ENCODE data around the gene LAMB4. TPM values are rescaled to one million over a fixed set of nuclear protein-coding genes. Genes with fewer than 3 reads are reported as not detected.

Gene LAMB4
- total RNA-seq, 4 donors from 2014 or later, result 2.0 to 17.3 (median 4.3) TPM; not detected in 1

DNA sequence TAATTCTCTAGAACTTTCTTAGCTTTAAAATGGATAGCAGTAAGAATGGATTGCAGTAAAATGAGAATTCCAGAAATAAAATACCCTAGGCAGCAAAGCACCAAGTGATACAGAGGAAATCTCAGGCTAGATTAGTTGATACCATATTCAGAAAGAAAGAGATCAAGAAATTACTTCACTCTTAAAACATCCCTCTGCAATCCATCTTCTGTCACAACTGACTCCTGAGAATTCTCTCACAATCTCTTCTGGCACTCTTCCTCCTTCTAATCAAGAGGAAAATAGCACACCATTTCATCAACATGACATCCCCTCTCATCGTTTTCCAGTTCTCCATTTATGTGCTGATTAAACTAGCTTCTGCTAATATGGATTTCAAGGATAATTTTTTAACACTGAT, 85.0 kb downstream of the LAMB4 start:
- Histone ChIP-seq H3K4me1 (no peaks in the 10 kb centered on the region), H3K27ac (no peak overlapping the region), H3K9me3 (no peaks in the 10 kb centered on the region), H3K4me3 (no peak overlapping the region), H3K27me3 (no peaks in the 10 kb centered on the region), H3K36me3 (no peaks in the 10 kb centered on the region)
- TF ChIP-seq, protein P1, sequence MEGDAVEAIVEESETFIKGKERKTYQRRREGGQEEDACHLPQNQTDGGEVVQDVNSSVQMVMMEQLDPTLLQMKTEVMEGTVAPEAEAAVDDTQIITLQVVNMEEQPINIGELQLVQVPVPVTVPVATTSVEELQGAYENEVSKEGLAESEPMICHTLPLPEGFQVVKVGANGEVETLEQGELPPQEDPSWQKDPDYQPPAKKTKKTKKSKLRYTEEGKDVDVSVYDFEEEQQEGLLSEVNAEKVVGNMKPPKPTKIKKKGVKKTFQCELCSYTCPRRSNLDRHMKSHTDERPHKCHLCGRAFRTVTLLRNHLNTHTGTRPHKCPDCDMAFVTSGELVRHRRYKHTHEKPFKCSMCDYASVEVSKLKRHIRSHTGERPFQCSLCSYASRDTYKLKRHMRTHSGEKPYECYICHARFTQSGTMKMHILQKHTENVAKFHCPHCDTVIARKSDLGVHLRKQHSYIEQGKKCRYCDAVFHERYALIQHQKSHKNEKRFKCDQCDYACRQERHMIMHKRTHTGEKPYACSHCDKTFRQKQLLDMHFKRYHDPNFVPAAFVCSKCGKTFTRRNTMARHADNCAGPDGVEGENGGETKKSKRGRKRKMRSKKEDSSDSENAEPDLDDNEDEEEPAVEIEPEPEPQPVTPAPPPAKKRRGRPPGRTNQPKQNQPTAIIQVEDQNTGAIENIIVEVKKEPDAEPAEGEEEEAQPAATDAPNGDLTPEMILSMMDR (IDR thresholded peaks at IDR 0.05), result no peak
- TF ChIP-seq POLR2A (IDR thresholded peaks at IDR 0.05), result no peak
- no peak for DNase-seq

DNA sequence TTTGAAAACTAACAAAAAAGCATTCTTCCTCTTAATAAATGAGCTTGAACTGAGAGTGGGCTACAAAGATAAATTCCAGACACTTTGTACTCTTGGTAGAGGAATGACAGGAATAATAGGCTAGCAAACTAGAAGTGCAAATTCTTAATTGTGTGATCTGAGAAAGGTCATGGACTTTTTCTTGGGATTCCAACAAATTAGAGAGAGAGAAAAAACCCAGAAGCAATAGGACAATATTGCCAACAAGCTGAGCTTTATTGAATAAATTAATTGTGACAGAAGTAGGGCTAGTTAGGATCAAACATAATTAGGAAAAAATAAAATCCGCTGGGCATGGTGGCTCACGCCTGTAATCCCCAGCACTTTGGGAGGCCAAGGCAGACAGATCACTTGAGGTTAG, 85.8 kb downstream of the LAMB4 start:
- H3K27me3 ChIP-seq, result no peaks in the 10 kb centered on the region
- H3K27ac ChIP-seq, result no peak overlapping the region
- TF ChIP-seq, protein P1 (IDR thresholded peaks at IDR 0.05), result no peak
- TF ChIP-seq POLR2A (IDR thresholded peaks at IDR 0.05), result no peak
- H3K36me3 ChIP-seq, result no peaks in the 10 kb centered on the region
- no peaks in the 10 kb centered on the region for H3K9me3 ChIP-seq
- H3K4me1 ChIP-seq, result no peaks in the 10 kb centered on the region
- no peak for DNase-seq
- H3K4me3 ChIP-seq, result no peak overlapping the region

DNA sequence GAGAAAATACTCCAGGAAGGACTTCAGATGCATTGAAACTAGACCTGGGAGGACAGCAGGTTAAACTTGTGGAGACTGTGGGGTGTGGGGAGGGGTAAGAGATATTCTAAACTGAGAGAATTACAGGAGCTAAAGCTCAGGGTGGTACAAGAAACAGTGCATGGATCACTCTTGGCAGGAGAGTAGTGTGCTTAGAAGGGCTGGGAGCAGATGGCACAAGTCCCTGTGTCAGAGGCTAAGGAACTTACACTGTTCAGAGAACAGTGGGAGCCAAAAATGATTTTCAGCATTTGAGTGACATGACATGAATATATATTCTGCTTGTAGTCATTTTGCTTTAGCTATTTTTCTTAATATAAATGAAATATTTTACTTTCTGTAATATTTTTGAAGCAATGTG, 91.2 kb downstream of the LAMB4 start:
- no peak for TF ChIP-seq POLR2A (IDR thresholded peaks at IDR 0.05)
- TF ChIP-seq, protein P1 (IDR thresholded peaks at IDR 0.05), result no peak
- no peaks in the 10 kb centered on the region for H3K9me3 ChIP-seq
- no peak for DNase-seq
- no peaks in the 10 kb centered on the region for H3K4me1 ChIP-seq
- H3K27me3 ChIP-seq, result no peaks in the 10 kb centered on the region
- H3K4me3 ChIP-seq, result no peak overlapping the region
- H3K27ac ChIP-seq, result no peak overlapping the region
- H3K36me3 ChIP-seq, result no peaks in the 10 kb centered on the region

DNA sequence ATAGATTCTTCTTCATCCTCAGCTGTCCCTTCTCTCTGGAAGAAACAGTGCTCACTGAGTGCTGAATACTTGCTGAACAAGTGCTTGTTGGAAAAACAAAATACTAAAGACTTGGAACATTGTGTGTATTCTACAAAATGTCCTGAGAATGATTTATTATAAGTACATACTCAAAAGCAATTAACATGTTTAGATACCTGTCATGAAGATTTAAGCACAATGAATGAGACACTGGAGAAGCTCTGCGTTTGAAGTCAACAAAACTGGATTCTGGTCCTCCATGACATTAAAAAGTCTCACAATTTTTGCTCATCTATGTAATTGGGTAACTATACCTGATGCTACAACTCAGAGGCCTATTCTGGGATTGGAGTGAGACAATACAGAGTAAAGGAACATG, 92.4 kb downstream of the LAMB4 start:
- no peak overlapping the region for H3K27ac ChIP-seq
- H3K9me3 ChIP-seq, result no peaks in the 10 kb centered on the region
- TF ChIP-seq POLR2A (IDR thresholded peaks at IDR 0.05), result no peak
- TF ChIP-seq, protein P1 (IDR thresholded peaks at IDR 0.05), result no peak
- no peaks in the 10 kb centered on the region for H3K27me3 ChIP-seq
- no peaks in the 10 kb centered on the region for H3K36me3 ChIP-seq
- H3K4me3 ChIP-seq, result no peak overlapping the region
- no peak for DNase-seq
- H3K4me1 ChIP-seq, result no peaks in the 10 kb centered on the region

DNA sequence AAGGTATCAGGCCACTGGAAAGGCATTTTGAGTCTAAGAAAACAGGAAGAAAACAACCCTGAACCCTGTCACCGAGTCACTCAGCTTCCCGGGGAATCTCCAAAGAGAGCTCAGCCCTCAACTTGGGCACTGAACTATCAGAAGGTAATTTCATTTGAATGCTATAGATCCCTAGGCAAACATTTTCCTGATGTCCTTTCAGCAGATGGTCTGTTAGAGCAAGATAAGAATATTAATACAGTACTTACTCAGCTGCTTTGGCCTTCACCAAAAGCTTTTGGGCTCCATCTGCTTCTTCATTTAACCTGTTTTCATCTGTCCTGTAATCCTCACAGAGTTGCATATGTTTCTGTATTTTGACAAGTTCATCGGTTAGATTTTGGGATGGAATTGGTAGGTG, 93.0 kb downstream of the LAMB4 start:
- Histone ChIP-seq H3K4me3 (no peak overlapping the region), H3K36me3 (no peaks in the 10 kb centered on the region), H3K27ac (no peak overlapping the region), H3K9me3 (no peaks in the 10 kb centered on the region), H3K27me3 (no peaks in the 10 kb centered on the region), H3K4me1 (no peaks in the 10 kb centered on the region)
- no peak for DNase-seq
- TF ChIP-seq POLR2A (IDR thresholded peaks at IDR 0.05), result no peak
- TF ChIP-seq, protein P1 (IDR thresholded peaks at IDR 0.05), result no peak

DNA sequence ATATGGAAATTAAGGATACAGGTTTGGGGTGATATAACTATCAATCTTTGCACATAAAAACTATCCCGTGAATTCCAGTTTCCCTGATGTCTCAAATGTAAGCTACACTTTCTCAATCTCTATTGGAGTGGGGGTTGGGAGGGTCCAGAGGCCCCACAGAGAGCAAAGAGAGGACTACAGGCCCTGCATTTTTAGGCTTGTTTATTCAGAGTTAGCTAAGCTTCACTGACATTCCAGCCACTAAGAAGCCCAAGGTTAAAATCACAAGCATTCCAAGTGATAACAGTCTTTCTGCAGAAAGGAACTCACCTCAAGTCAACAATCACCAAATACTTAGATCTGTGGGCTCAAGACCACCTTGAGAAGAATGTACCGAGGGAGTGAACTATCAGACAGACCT, 95.6 kb downstream of the LAMB4 start:
- no peaks in the 10 kb centered on the region for H3K4me1 ChIP-seq
- H3K27ac ChIP-seq, result no peak overlapping the region
- DNase-seq, result no peak
- no peaks in the 10 kb centered on the region for H3K9me3 ChIP-seq
- TF ChIP-seq POLR2A (IDR thresholded peaks at IDR 0.05), result no peak
- TF ChIP-seq, protein P1 (IDR thresholded peaks at IDR 0.05), result no peak
- no peaks in the 10 kb centered on the region for H3K36me3 ChIP-seq
- H3K27me3 ChIP-seq, result no peaks in the 10 kb centered on the region
- H3K4me3 ChIP-seq, result no peak overlapping the region

Measured in Peyer's patch (tissue), 4 donors.